PC-3 (cell line): ENCODE data around the gene FAM107B.

Source experiments
- CTCF ChIP-seq: fragments of 300-600 bp; sonication (generic); conservative IDR thresholded peaks from 2 replicates; pipeline ENCODE4 v1.5.1; 2017; ENCODE audit warnings: antibody characterized with exemption, low read depth, mild to moderate bottlenecking, low read length
- EZH2 ChIP-seq: fragments of 300-600 bp; sonication (generic); IDR thresholded peaks from one replicate; pipeline ENCODE4 v1.6.1; 2017; ENCODE audit warnings: antibody characterized with exemption, mild to moderate bottlenecking, low read length; ENCODE audit not compliant: unreplicated experiment
- EZH2phosphoT487 ChIP-seq: fragments of 300-600 bp; sonication (generic); IDR thresholded peaks from 2 replicates; pipeline ENCODE4 v1.6.1; 2018; ENCODE audit warnings: mild to moderate bottlenecking, antibody characterized with exemption, low read length, borderline replicate concordance

GRCh38 chr10:14758451-14758850 lies 16.2 kb downstream of the FAM107B start:
- TF ChIP-seq CTCF: no peak
- no peak for TF ChIP-seq EZH2
- no peak for TF ChIP-seq EZH2phosphoT487
